ENCODE measurements around the gene TATDN3.

- TF ChIP-seq CTCF (IDR thresholded peaks at IDR 0.05; ENCODE audit: low read depth, low read length) (no peak), POLR2A (IDR thresholded peaks at IDR 0.05; ENCODE audit: extremely low read depth, insufficient read length) (no peak)
Observed at GRCh38 chr1:212794561-212795014, 2.9 kb downstream of the TATDN3 start.

Data from NB4 (cell line).